Bronchus fibroblast of lung (primary cell): ENCODE data around the gene BARD1. TPM values are rescaled to one million over a fixed set of nuclear protein-coding genes. Genes with fewer than 3 reads are reported as not detected.

Source experiments
- total RNA-seq: library from RNA; depleted of rRNA; stranded (reverse); fragments of >200 nt; gene quantifications from 2 replicates; pipeline ENCODE4 v1.2.3, GENCODE V29; 2015

BARD1 gene
- 8.4 and 8.9 TPM in 2 replicates for total RNA-seq

DNA sequence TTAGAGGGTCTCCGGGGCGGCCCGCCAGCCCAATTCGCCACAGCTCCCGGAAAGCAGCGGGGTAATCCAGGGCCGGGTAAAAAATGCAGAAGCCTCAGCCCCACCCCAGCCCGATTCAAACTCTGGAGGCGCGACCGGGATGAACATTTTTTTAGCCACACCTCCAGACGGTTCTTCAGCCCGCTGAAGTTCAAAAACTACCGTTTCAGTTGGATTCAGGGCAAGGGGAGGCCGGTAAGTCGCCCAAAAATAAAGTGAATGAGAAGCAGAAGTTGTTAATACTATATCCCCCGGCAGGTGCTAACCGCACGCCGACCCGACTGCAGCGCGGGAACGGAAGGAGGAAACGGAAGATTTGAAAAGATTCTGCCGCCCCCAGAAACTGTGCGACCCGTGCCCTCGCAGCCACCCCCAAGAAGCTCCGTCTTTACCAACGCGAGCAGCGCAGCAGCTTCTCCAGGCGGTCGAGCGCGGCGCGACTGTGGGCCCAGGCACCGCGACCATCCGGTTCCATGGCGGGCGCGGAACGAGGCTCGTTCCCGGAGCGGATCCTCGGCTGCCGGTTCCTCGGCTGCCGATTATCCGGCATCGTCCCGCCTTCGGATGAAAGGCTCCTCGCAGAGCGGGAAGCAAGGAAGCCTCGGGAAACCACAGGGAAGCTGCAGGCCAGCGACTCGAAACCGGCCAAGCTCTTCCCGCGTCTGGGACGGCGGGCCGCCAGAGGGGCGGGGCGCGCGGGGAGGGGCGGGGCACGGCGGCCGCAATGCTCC is at the start of gene BARD1:
Gene BARD1, minus strand, starts transcription at position 703 of the 770 bp plus-strand sequence. Its CDS starts 114 bp downstream, at position 589.

